ENCODE data around the gene SF3B5. TPM values are rescaled to one million over a fixed set of nuclear protein-coding genes. Genes with fewer than 3 reads are reported as not detected.

SF3B5 gene
- total and polyA plus RNA-seq, 2 experiments from 2014 or later = 151 to 183 TPM

- Histone ChIP-seq H4K20me1 (replicated peaks; ENCODE audit: insufficient read depth) (no peaks in the 10 kb centered on the region), H3K4me1 (ENCODE audit: insufficient read depth) (no peaks in the 10 kb centered on the region), H3F3A (replicated peaks; ENCODE audit: low read depth) (no peaks in the 10 kb centered on the region), H2AFZ (no peak overlapping the region), H3K36me3 (ENCODE audit: insufficient read depth) (no peaks in the 10 kb centered on the region), H3K27ac (ENCODE audit: low read depth) (no peak overlapping the region), H3K27me3 (ENCODE audit: insufficient read depth) (no peaks in the 10 kb centered on the region), H3K9me2 (ENCODE audit: insufficient read depth) (peaks cover 7% of the 10 kb centered on the region; the same call in 1 of the 2 replicates), H3K79me2 (replicated peaks; ENCODE audit: insufficient read depth) (no peaks in the 10 kb centered on the region), H3K4me3 (no peak overlapping the region), H3K4me2 (no peak overlapping the region)
- no peak for DNase-seq (ENCODE audit: low spot score)
- H3K27me3 Mint-ChIP-seq (ENCODE audit: insufficient read depth, low read depth, poor library complexity) = peaks cover 2% of the 10 kb centered on the region
- H3K4me1 Mint-ChIP-seq = no peaks in the 10 kb centered on the region
- H3K36me3 Mint-ChIP-seq (ENCODE audit: low read depth) = no peaks in the 10 kb centered on the region
- no peak for TF ChIP-seq CREB1 (CRISPR knock-in tag; IDR thresholded peaks at IDR 0.05; ENCODE audit: low read depth)
- no peak for TF ChIP-seq ZNF114 (CRISPR knock-in tag; IDR thresholded peaks at IDR 0.05)
- TF ChIP-seq EZH2phosphoT487 (IDR thresholded peaks at IDR 0.05; ENCODE audit: unreplicated experiment) = no peak
- TF ChIP-seq ETS1 (IDR thresholded peaks at IDR 0.05) = no peak
- TF ChIP-seq CTCF (conservative IDR thresholded peaks at IDR 0.05; ENCODE audit: low read depth in 2 of 2) = no peak
- no peak for TF ChIP-seq JUNB (IDR thresholded peaks at IDR 0.05; ENCODE audit: unreplicated experiment)
- no peak for TF ChIP-seq POLR2AphosphoS5 (IDR thresholded peaks at IDR 0.05; ENCODE audit: low read depth)
- no peak for TF ChIP-seq EZH2 (IDR thresholded peaks at IDR 0.05; ENCODE audit: low read depth, unreplicated experiment)
- no peak for TF ChIP-seq STAT1 (IDR thresholded peaks at IDR 0.05; ENCODE audit: unreplicated experiment)
- no peak for TF ChIP-seq NANOG (IDR thresholded peaks at IDR 0.05; ENCODE audit: borderline replicate concordance)
- no peak for TF ChIP-seq REST (IDR thresholded peaks at IDR 0.05; ENCODE audit: unreplicated experiment)
- no peak for ATAC-seq
- no peaks in the 10 kb centered on the region for H3K9me3 Mint-ChIP-seq
- H3K4me3 Mint-ChIP-seq = no peak overlapping the region
- no peak overlapping the region for H3K27ac Mint-ChIP-seq
These were observed 31.7 kb upstream of the SF3B5 start for GRCh38 chr6:144127097-144127496.

Data from GM23338 (cell line).